Choroid plexus epithelial cell (primary cell): ENCODE data around the gene SMDT1.
A peak's percentile ranks its signal among the peaks of the same experiment; 100 is the strongest.

Experiments used
- DNase-seq: peaks from one replicate; pipeline ENCODE4 v3.0.0-alpha.2; 2010; ENCODE audit warnings: low read depth
- H3K4me3 ChIP-seq: 2 replicates; pipeline ENCODE4 v1.5.1; 2011; ENCODE audit warnings: low read depth, mild to moderate bottlenecking, control low read depth, low read length, moderate library complexity
- TF ChIP-seq, protein P1 (sequence below): conservative IDR thresholded peaks from 2 replicates; pipeline ENCODE4 v1.5.1; 2011; ENCODE audit warnings: low read depth, mild to moderate bottlenecking, control low read depth, inconsistent platforms, low read length, moderate library complexity

SMDT1 gene

DNA sequence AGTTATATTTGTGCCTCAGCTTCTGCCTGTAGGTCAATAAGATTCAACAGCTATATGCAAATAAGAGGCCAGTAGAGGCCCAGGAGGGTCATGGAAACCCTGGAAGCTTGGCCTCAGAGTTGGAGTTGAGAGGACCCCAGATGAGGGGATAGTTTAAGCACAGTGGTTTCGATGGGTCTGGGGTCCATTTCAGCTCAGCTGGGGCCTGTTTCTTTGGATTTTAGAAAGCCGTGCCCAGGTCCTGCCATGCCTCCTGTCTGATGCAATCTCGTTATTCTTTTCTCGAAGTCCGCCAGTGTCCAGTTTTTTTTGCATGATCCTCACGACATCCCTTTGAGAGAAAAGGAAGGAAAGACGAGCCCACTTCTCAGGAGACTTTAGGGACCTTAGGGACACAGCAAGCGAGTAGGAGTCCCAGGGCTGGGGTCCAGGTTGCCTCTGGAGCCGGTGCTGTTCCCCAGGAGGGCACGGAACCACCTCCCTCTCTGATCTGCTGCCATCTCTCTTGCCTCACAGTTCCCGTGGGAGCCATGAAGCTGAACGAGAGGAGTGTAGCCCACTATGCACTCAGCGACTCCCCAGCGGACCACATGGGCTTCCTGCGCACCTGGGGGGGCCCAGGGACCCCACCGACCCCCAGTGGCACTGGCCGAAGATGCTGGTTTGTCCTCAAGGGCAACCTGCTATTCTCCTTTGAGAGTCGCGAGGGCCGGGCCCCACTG lies 2.6 kb upstream of the SMDT1 start:
- H3K4me3 ChIP-seq = no peak overlapping the region
- TF ChIP-seq, protein P1, sequence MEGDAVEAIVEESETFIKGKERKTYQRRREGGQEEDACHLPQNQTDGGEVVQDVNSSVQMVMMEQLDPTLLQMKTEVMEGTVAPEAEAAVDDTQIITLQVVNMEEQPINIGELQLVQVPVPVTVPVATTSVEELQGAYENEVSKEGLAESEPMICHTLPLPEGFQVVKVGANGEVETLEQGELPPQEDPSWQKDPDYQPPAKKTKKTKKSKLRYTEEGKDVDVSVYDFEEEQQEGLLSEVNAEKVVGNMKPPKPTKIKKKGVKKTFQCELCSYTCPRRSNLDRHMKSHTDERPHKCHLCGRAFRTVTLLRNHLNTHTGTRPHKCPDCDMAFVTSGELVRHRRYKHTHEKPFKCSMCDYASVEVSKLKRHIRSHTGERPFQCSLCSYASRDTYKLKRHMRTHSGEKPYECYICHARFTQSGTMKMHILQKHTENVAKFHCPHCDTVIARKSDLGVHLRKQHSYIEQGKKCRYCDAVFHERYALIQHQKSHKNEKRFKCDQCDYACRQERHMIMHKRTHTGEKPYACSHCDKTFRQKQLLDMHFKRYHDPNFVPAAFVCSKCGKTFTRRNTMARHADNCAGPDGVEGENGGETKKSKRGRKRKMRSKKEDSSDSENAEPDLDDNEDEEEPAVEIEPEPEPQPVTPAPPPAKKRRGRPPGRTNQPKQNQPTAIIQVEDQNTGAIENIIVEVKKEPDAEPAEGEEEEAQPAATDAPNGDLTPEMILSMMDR = no peak
- DNase-seq = no peak

DNA sequence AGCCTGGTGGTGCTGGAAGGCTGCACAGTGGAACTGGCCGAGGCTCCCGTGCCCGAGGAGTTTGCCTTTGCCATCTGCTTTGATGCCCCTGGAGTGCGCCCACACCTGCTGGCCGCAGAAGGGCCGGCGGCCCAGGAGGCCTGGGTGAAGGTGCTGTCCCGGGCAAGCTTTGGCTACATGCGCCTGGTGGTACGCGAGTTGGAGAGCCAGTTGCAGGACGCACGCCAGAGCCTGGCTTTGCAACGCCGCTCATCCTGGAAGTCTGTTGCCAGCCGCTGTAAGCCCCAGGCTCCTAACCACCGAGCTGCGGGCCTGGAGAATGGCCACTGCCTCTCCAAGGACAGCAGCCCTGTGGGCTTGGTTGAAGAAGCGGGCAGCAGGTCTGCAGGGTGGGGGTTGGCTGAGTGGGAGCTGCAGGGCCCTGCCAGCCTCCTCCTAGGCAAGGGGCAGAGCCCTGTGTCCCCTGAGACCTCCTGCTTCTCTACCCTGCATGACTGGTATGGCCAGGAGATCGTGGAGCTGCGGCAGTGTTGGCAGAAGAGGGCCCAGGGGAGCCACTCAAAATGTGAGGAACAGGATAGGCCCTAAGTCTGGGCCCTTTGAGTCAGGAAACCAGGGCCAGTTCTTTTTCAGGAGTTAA lies 1.9 kb upstream of the SMDT1 start:
- TF ChIP-seq, protein P1 = no peak
- H3K4me3 ChIP-seq = no peak overlapping the region

DNA sequence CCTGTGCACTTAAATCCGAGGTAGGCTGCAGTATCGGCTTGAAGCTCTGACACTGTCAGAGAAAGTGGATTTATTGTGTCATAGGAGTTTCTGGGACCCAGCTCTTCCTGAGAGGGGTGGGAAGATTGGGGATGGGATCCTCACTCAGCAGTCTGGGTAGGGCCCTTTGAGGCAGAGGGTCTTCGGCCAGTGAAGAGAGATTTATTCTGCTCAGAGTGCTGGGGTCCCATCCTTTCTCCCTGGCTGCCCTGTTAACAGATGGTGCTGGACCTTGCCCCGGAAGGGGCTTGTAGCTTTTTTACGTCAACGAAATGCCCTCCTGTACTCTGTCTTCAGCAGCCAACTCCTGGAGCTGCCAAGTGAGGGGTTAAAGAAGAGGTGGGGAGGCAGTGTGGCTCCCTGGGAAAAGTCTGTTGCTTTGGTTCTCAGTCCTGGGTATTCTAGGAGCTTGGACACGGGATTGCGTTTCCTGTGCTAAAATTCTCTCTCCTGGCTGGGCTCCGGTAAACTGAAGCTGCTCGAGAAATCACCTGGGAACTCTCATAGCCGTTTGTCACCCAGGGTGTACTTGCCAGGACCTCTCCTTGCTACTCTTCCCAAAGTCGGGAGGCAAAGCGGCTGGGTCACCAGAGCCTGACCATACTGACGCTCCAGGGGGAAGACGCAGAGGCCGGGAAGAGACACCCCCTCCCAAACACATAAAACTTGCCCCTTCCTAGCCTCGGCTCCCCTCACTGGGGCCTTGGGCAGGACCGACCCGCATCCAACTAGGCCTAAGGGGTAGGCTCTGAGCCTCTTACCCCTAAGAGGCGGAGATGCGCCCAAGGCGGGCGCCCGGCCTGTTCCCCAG lies 806 bp upstream of the SMDT1 start:
- DNase-seq = peak; percentile 50
- TF ChIP-seq, protein P1 = no peak
- peak overlapping the region; percentile 87 for H3K4me3 ChIP-seq

More for the DNA sequence above, 1.9 kb upstream of the SMDT1 start:
- DNase-seq = no peak

DNA sequence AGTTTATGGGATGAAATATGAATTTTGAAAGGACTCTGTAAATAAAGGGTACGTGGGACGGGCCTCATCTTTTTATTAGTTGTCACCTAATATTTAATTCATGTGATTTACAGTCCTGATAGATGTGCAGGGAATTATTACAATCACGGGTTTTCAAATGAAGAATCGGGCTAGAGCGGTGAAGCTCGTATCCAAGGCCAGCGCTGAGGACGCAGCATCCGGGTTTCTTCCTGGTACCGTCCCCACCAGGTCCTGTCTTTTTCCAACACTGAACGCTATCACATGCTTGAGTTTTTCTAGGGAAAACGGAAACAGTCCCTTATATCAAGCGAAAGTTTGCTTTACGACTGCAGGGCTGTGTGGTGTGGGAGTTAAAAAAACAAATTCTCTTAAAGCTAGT lies 787 bp downstream of the SMDT1 start:
- DNase-seq = peak; percentile 63
- TF ChIP-seq, protein P1 = no peak
- peak overlapping the region; percentile 87 for H3K4me3 ChIP-seq

DNA sequence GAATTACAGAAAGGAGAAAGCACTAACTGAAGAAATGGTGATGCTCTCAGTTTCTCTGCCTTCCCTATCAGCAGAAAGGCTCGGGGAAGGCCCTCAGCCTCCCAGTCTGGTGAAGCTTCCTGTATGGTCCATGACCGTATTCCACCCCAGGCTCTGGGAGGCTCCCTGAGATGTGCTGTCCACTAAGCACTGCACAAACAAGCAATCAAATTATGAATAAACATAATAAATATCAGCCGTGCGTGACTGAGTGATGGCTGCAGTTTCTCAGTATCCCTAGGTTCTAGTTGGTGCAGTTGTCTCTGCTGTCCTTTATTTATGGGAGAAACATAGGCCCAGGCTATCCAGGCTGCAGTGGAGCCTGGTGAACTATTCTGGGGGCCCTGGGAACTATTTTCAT lies 3.6 kb downstream of the SMDT1 start:
- no peak for DNase-seq

DNA sequence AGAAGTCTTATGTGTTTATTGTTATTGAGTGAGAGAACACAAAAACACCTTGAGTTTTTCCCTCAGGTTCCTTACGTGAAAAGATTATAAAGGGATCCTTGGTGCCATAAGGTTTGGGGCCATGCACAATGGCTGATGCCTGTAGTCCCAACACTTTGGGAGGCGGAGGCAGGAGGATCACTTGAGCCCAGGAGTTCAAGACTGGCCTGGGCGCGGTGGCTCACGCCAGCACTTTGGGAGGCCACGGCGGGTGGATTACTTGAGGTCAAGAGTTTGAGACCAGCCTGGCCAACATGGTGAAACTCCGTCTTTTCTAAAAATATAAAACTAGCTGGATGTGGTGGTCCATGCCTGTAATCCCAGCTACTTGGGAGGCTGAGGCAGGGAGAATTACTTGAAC lies 5.4 kb downstream of the SMDT1 start:
- TF ChIP-seq, protein P1 = no peak
- H3K4me3 ChIP-seq = no peak overlapping the region
- DNase-seq = no peak

More for the DNA sequence above, 3.6 kb downstream of the SMDT1 start:
- no peak overlapping the region for H3K4me3 ChIP-seq
- TF ChIP-seq, protein P1 = no peak
